HL-60 (cell line): ENCODE data around the gene PROM1.

Experiments
- DNase-seq, 2 experiments: peaks; one replicate each; pipeline ENCODE4 v3.0.0-alpha.2; 2010 to 2020; ENCODE audit warnings: low read depth in 1 of 2, low spot score in 1 of 2
- H3K27ac ChIP-seq: fragments of 250-450 bp; sonication (Bioruptor Pico); replicated peaks from 2 replicates; pipeline ENCODE4 v1.5.1; 2020; ENCODE audit warnings: mild to moderate bottlenecking, moderate library complexity
- H3K27me3 ChIP-seq: fragments of 250-450 bp; sonication (Bioruptor Pico); 2 replicates; pipeline ENCODE4 v1.5.1; 2021; ENCODE audit warnings: mild to moderate bottlenecking, moderate library complexity; ENCODE audit not compliant: insufficient read depth, poor library complexity, severe bottlenecking
- H3K4me3 ChIP-seq: replicated peaks from 2 replicates; pipeline ENCODE4 v1.5.1; 2011; ENCODE audit warnings: mild to moderate bottlenecking, control low read depth, low read length; ENCODE audit not compliant: insufficient read depth
- GABPA ChIP-seq: IDR thresholded peaks from 2 replicates; pipeline ENCODE4 v1.6.1; 2012; ENCODE audit warnings: low read depth
- POLR2AphosphoS5 ChIP-seq: IDR thresholded peaks from 2 replicates; pipeline ENCODE4 v1.6.1; 2012; ENCODE audit warnings: low read depth
- SPI1 ChIP-seq: IDR thresholded peaks from 2 replicates; pipeline ENCODE4 v1.6.1; 2012; ENCODE audit warnings: low read depth, mild to moderate bottlenecking, borderline replicate concordance
- TF ChIP-seq, protein P1 (sequence below): IDR thresholded peaks from one replicate; pipeline ENCODE4 v1.5.1; 2011; ENCODE audit warnings: low read length, control low read depth, inconsistent platforms; ENCODE audit not compliant: insufficient read depth
- TF ChIP-seq, protein P2 (sequence below): IDR thresholded peaks from 2 replicates; pipeline ENCODE4 v1.6.1; 2012; ENCODE audit warnings: low read depth; ENCODE audit not compliant: insufficient replicate concordance

PROM1 gene

DNA sequence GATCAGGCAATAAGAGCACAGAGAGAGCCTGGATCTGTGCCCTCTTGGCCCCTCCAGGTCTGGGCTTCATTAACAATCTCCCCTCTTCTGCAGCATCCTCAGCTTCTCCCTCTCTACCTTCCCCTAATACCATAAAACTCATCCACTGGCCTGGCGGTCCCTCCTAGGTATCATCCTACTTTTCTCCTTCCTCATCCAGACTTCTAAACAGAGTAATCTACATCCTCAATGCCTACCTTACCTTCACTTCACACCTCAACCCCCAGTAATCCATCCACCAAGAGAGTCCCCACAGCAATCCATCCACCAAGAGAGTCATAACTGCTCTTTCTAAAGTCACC is 162.3 kb downstream of the PROM1 start:
- DNase-seq: no peak
- TF ChIP-seq SPI1 (no peak), GABPA (no peak), POLR2AphosphoS5 (no peak)
- TF ChIP-seq, protein P1, sequence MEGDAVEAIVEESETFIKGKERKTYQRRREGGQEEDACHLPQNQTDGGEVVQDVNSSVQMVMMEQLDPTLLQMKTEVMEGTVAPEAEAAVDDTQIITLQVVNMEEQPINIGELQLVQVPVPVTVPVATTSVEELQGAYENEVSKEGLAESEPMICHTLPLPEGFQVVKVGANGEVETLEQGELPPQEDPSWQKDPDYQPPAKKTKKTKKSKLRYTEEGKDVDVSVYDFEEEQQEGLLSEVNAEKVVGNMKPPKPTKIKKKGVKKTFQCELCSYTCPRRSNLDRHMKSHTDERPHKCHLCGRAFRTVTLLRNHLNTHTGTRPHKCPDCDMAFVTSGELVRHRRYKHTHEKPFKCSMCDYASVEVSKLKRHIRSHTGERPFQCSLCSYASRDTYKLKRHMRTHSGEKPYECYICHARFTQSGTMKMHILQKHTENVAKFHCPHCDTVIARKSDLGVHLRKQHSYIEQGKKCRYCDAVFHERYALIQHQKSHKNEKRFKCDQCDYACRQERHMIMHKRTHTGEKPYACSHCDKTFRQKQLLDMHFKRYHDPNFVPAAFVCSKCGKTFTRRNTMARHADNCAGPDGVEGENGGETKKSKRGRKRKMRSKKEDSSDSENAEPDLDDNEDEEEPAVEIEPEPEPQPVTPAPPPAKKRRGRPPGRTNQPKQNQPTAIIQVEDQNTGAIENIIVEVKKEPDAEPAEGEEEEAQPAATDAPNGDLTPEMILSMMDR: no peak
- no peak overlapping the region for H3K27ac ChIP-seq
- no peak overlapping the region for H3K4me3 ChIP-seq
- H3K27me3 ChIP-seq: no peaks in the 10 kb centered on the region

DNA sequence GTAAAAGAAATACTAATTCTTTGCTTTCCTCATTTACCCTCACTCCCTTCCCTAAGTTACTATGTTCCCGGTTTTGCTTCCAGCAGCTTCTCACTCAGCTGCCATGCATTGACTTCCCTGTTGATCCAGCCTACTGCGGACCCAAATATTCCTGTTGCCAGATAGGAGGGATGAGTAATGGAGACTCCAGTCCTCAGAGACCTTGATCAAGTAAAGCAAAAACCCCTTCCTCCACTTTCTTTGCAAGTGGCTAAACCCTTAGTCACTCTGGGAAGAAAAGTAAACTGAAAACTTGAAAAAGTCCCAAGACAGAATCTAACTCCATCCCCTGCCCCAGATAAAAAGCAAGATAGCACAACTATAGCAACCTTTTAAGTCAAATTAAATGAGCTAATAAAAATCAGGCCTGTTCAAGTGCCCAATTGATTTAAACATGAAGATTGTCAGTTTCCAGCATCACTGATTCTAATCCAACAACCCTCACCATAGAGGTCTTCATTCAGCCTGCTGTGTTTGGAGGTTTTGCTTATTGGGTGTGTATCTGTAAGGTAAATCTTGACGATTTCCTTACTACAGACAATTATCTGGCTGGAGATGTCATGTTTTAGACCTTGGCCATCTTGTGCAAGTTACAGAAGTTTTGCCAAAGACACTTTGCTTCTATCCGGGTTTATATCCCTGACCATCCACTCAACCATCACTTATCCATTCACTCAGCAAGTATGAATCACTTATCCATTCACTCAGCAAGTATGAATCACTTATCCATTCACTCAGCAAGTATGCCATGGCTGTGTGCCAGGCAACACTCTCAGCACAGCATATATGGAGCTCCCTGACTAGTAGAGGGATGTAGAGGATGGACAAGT is 162.9 kb downstream of the PROM1 start:
- Histone ChIP-seq H3K27ac (no peak overlapping the region), H3K27me3 (no peaks in the 10 kb centered on the region), H3K4me3 (no peak overlapping the region)
- no peak for DNase-seq
- TF ChIP-seq SPI1 (no peak), POLR2AphosphoS5 (no peak), GABPA (no peak)
- TF ChIP-seq, protein P2, sequence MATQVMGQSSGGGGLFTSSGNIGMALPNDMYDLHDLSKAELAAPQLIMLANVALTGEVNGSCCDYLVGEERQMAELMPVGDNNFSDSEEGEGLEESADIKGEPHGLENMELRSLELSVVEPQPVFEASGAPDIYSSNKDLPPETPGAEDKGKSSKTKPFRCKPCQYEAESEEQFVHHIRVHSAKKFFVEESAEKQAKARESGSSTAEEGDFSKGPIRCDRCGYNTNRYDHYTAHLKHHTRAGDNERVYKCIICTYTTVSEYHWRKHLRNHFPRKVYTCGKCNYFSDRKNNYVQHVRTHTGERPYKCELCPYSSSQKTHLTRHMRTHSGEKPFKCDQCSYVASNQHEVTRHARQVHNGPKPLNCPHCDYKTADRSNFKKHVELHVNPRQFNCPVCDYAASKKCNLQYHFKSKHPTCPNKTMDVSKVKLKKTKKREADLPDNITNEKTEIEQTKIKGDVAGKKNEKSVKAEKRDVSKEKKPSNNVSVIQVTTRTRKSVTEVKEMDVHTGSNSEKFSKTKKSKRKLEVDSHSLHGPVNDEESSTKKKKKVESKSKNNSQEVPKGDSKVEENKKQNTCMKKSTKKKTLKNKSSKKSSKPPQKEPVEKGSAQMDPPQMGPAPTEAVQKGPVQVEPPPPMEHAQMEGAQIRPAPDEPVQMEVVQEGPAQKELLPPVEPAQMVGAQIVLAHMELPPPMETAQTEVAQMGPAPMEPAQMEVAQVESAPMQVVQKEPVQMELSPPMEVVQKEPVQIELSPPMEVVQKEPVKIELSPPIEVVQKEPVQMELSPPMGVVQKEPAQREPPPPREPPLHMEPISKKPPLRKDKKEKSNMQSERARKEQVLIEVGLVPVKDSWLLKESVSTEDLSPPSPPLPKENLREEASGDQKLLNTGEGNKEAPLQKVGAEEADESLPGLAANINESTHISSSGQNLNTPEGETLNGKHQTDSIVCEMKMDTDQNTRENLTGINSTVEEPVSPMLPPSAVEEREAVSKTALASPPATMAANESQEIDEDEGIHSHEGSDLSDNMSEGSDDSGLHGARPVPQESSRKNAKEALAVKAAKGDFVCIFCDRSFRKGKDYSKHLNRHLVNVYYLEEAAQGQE: no peak
- TF ChIP-seq, protein P1: no peak

DNA sequence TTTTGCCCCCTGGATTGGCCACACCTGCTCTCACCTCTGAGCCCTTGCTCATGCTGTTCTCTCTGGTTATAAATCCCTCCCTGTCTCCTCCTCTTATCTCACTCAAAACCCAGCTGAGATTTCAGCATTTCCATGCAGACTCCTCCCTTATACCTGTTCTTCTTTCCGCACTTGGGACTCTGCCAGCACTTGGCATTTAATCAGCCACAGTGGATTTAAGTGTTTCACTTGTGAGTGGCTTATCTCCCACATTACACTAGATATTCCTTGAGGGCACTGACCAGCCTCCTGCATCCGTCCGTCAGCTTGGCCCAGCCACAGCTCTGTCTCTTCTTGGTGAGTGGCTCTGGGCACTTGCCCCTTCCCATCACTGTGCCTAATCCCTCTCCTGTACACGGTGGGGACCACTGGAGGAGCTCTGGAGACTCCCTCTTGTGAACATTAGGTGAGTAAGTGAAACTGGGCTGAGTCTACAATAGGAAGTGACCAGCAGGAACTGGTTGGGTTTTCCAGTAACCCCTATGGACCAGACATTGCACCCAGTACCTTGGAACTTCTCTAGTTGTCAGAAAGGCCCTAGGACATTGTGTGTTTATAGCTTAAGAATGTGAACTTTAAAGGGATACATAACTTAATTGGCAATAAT is 165.2 kb downstream of the PROM1 start:
- Histone ChIP-seq H3K27ac (no peak overlapping the region), H3K27me3 (no peaks in the 10 kb centered on the region), H3K4me3 (no peak overlapping the region)
- DNase-seq: no peak
- TF ChIP-seq, protein P2: no peak
- TF ChIP-seq GABPA: no peak
- TF ChIP-seq POLR2AphosphoS5: no peak
- TF ChIP-seq SPI1: no peak
- TF ChIP-seq, protein P1: no peak
